Stimulated activated memory B cell treated with anti-CD40 and anti-IgM and Interleukin-4, amounts not matched to agents 10 μg/mL and 1 μg/mL and 100 μg/mL, for 72 hours (primary cell): Measurements from ENCODE around the gene CDKN1A.
A peak's percentile ranks its signal among the peaks of the same experiment; 100 is the strongest.

Experiments
- ATAC-seq: fragments of 150-1000 bp; cut with Tn5 transposase; 2 replicates; pipeline ENCODE4 v1.10.0; 2021
- H3K27ac Mint-ChIP-seq: one replicate; pipeline ENCODE4 v1.8.0; 2022; ENCODE audit warnings: mild to moderate bottlenecking, mixed read lengths
- H3K27me3 Mint-ChIP-seq: one replicate; pipeline ENCODE4 v1.8.0; 2022; ENCODE audit warnings: mixed read lengths
- H3K36me3 Mint-ChIP-seq: one replicate; pipeline ENCODE4 v1.8.0; 2022; ENCODE audit warnings: mixed read lengths
- H3K4me1 Mint-ChIP-seq: one replicate; pipeline ENCODE4 v1.8.0; 2022; ENCODE audit warnings: mixed read lengths
- H3K4me3 Mint-ChIP-seq: one replicate; pipeline ENCODE4 v1.8.0; 2022; ENCODE audit warnings: mild to moderate bottlenecking, moderate library complexity, mixed read lengths
- H3K9me3 Mint-ChIP-seq: one replicate; pipeline ENCODE4 v1.8.0; 2022; ENCODE audit warnings: mixed read lengths

CDKN1A gene

GRCh38 chr6:36666287-36666686 lies 12.2 kb upstream of the CDKN1A start:
- H3K36me3 Mint-ChIP-seq, result no peaks in the 10 kb centered on the region
- H3K27ac Mint-ChIP-seq, result no peak overlapping the region
- no peaks in the 10 kb centered on the region for H3K27me3 Mint-ChIP-seq
- peaks cover 52% of the 10 kb centered on the region for H3K4me1 Mint-ChIP-seq
- H3K9me3 Mint-ChIP-seq, result no peaks in the 10 kb centered on the region
- no peak overlapping the region for H3K4me3 Mint-ChIP-seq
- ATAC-seq, result no peak

- Mint-ChIP-seq H3K9me3 (no peaks in the 10 kb centered on the region), H3K27ac (peak overlapping the region; percentile 66), H3K4me1 (peaks cover 51% of the 10 kb centered on the region), H3K27me3 (no peaks in the 10 kb centered on the region), H3K4me3 (no peak overlapping the region), H3K36me3 (no peaks in the 10 kb centered on the region)
- ATAC-seq, result peak; percentile 70
These were observed 11.5 kb upstream of the CDKN1A start for GRCh38 chr6:36666826-36667591.

GRCh38 chr6:36668591-36668990 lies 9.9 kb upstream of the CDKN1A start:
- no peaks in the 10 kb centered on the region for H3K36me3 Mint-ChIP-seq
- no peak overlapping the region for H3K4me3 Mint-ChIP-seq
- no peak for ATAC-seq
- no peak overlapping the region for H3K27ac Mint-ChIP-seq
- H3K4me1 Mint-ChIP-seq, result peaks cover 35% of the 10 kb centered on the region
- no peaks in the 10 kb centered on the region for H3K27me3 Mint-ChIP-seq
- no peaks in the 10 kb centered on the region for H3K9me3 Mint-ChIP-seq

GRCh38 chr6:36669002-36669401 lies 9.5 kb upstream of the CDKN1A start:
- peaks cover 35% of the 10 kb centered on the region for H3K4me1 Mint-ChIP-seq
- H3K9me3 Mint-ChIP-seq, result no peaks in the 10 kb centered on the region
- H3K27ac Mint-ChIP-seq, result no peak overlapping the region
- no peaks in the 10 kb centered on the region for H3K27me3 Mint-ChIP-seq
- no peak overlapping the region for H3K4me3 Mint-ChIP-seq
- ATAC-seq, result no peak
- H3K36me3 Mint-ChIP-seq, result no peaks in the 10 kb centered on the region

- no peaks in the 10 kb centered on the region for H3K27me3 Mint-ChIP-seq
These were observed 8.2 kb upstream of the CDKN1A start for GRCh38 chr6:36670271-36670670.

GRCh38 chr6:36671687-36672375 lies 6.7 kb upstream of the CDKN1A start:
- ATAC-seq, result no peak
- H3K36me3 Mint-ChIP-seq, result no peaks in the 10 kb centered on the region
- H3K4me3 Mint-ChIP-seq, result no peak overlapping the region
- H3K27me3 Mint-ChIP-seq, result no peaks in the 10 kb centered on the region
- no peaks in the 10 kb centered on the region for H3K9me3 Mint-ChIP-seq
- peaks cover 27% of the 10 kb centered on the region for H3K4me1 Mint-ChIP-seq
- H3K27ac Mint-ChIP-seq, result no peak overlapping the region

More at GRCh38 chr6:36670271-36670670, 8.2 kb upstream of the CDKN1A start:
- Mint-ChIP-seq H3K4me1 (peaks cover 25% of the 10 kb centered on the region), H3K4me3 (no peak overlapping the region), H3K27ac (no peak overlapping the region), H3K36me3 (no peaks in the 10 kb centered on the region), H3K9me3 (no peaks in the 10 kb centered on the region)
- ATAC-seq, result no peak

- H3K36me3 Mint-ChIP-seq, result peaks cover 4% of the 10 kb centered on the region
- no peaks in the 10 kb centered on the region for H3K27me3 Mint-ChIP-seq
- no peak for ATAC-seq
- H3K4me3 Mint-ChIP-seq, result no peak overlapping the region
- no peak overlapping the region for H3K27ac Mint-ChIP-seq
- no peaks in the 10 kb centered on the region for H3K9me3 Mint-ChIP-seq
- peaks cover 32% of the 10 kb centered on the region for H3K4me1 Mint-ChIP-seq
These were observed 4.6 kb upstream of the CDKN1A start for GRCh38 chr6:36673882-36674281.

- Mint-ChIP-seq H3K4me1 (peaks cover 34% of the 10 kb centered on the region), H3K27me3 (no peaks in the 10 kb centered on the region), H3K4me3 (no peak overlapping the region), H3K27ac (no peak overlapping the region), H3K9me3 (no peaks in the 10 kb centered on the region), H3K36me3 (peaks cover 5% of the 10 kb centered on the region)
- ATAC-seq, result no peak
These were observed 3.6 kb upstream of the CDKN1A start for GRCh38 chr6:36674942-36675341.

- Mint-ChIP-seq H3K36me3 (peaks cover 15% of the 10 kb centered on the region), H3K9me3 (no peaks in the 10 kb centered on the region), H3K4me3 (no peak overlapping the region), H3K27ac (peak overlapping the region; percentile 100), H3K4me1 (peaks cover 45% of the 10 kb centered on the region), H3K27me3 (no peaks in the 10 kb centered on the region)
- ATAC-seq, result no peak
These were observed 2.1 kb upstream of the CDKN1A start for GRCh38 chr6:36676141-36677058.

GRCh38 chr6:36677059-36677749 lies 1.3 kb upstream of the CDKN1A start:
- Mint-ChIP-seq H3K27me3 (no peaks in the 10 kb centered on the region), H3K27ac (peak overlapping the region; percentile 100), H3K4me1 (peaks cover 53% of the 10 kb centered on the region), H3K9me3 (no peaks in the 10 kb centered on the region), H3K4me3 (peak overlapping the region; percentile 20), H3K36me3 (peaks cover 17% of the 10 kb centered on the region)
- no peak for ATAC-seq

- peaks cover 17% of the 10 kb centered on the region for H3K36me3 Mint-ChIP-seq
- H3K27ac Mint-ChIP-seq, result peak overlapping the region; percentile 100
- peaks cover 61% of the 10 kb centered on the region for H3K4me1 Mint-ChIP-seq
- H3K4me3 Mint-ChIP-seq, result peak overlapping the region; percentile 96
- no peaks in the 10 kb centered on the region for H3K9me3 Mint-ChIP-seq
- no peak for ATAC-seq
- H3K27me3 Mint-ChIP-seq, result no peaks in the 10 kb centered on the region
These were observed 594 bp upstream of the CDKN1A start for GRCh38 chr6:36677753-36678487.

GRCh38 chr6:36679043-36679833 lies 724 bp downstream of the CDKN1A start:
- Mint-ChIP-seq H3K36me3 (peaks cover 26% of the 10 kb centered on the region), H3K27ac (peak overlapping the region; percentile 100), H3K9me3 (no peaks in the 10 kb centered on the region), H3K4me1 (peaks cover 74% of the 10 kb centered on the region), H3K4me3 (peak overlapping the region; percentile 96), H3K27me3 (no peaks in the 10 kb centered on the region)
- peak; percentile 0 for ATAC-seq

GRCh38 chr6:36682328-36683144 lies 4.0 kb downstream of the CDKN1A start:
- H3K4me1 Mint-ChIP-seq, result peaks cover 72% of the 10 kb centered on the region
- no peaks in the 10 kb centered on the region for H3K27me3 Mint-ChIP-seq
- peak; percentile 80 for ATAC-seq
- no peaks in the 10 kb centered on the region for H3K9me3 Mint-ChIP-seq
- H3K4me3 Mint-ChIP-seq, result peak overlapping the region; percentile 60
- H3K27ac Mint-ChIP-seq, result peak overlapping the region; percentile 100
- peaks cover 51% of the 10 kb centered on the region for H3K36me3 Mint-ChIP-seq
